ENCODE data around the gene UTP3. TPM values are rescaled to one million over a fixed set of nuclear protein-coding genes. Genes with fewer than 3 reads are reported as not detected.

The UTP3 gene
- total and polyA plus RNA-seq, 2 donors (not counting 3 experiments of a cell fraction or from before 2014, with no cell fraction given): 8.7 to 32.8 TPM

- TF ChIP-seq JUN (IDR thresholded peaks at IDR 0.05; ENCODE audit: borderline replicate concordance, insufficient read depth, insufficient read length, low read depth) (no peak), MAX (IDR thresholded peaks at IDR 0.05; ENCODE audit: insufficient read depth, insufficient read length) (no peak), POLR2A (IDR thresholded peaks at IDR 0.05; ENCODE audit: low read depth, low read length) (no peak), FOS (IDR thresholded peaks at IDR 0.05; ENCODE audit: borderline replicate concordance, insufficient read depth, low read length) (no peak), POLR2AphosphoS5 (IDR thresholded peaks at IDR 0.05; ENCODE audit: insufficient read depth, low read depth, low read length) (no peak), EZH2 (IDR thresholded peaks at IDR 0.05; ENCODE audit: borderline replicate concordance, low read depth, low read length, severe bottlenecking) (no peak), MYC (IDR thresholded peaks at IDR 0.05; ENCODE audit: low read depth, low read length) (no peak), GATA2 (IDR thresholded peaks at IDR 0.05; ENCODE audit: insufficient read depth, insufficient read length, low read depth, low read length) (no peak)
- TF ChIP-seq, protein P1, sequence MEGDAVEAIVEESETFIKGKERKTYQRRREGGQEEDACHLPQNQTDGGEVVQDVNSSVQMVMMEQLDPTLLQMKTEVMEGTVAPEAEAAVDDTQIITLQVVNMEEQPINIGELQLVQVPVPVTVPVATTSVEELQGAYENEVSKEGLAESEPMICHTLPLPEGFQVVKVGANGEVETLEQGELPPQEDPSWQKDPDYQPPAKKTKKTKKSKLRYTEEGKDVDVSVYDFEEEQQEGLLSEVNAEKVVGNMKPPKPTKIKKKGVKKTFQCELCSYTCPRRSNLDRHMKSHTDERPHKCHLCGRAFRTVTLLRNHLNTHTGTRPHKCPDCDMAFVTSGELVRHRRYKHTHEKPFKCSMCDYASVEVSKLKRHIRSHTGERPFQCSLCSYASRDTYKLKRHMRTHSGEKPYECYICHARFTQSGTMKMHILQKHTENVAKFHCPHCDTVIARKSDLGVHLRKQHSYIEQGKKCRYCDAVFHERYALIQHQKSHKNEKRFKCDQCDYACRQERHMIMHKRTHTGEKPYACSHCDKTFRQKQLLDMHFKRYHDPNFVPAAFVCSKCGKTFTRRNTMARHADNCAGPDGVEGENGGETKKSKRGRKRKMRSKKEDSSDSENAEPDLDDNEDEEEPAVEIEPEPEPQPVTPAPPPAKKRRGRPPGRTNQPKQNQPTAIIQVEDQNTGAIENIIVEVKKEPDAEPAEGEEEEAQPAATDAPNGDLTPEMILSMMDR (IDR thresholded peaks at IDR 0.05; ENCODE audit: extremely low read depth in 1 of 2, insufficient read depth in 1 of 2, low read depth in 1 of 2, low read length in 2 of 2): no peak
- Histone ChIP-seq H3K4me1 (ENCODE audit: control insufficient read depth, extremely low read depth, insufficient read depth, low read length) (no peaks in the 10 kb centered on the region), H3K4me2 (ENCODE audit: insufficient read depth, low read length) (no peak overlapping the region), H3K9me1 (replicated peaks; ENCODE audit: control insufficient read depth, extremely low read depth, insufficient read depth, low read length) (no peaks in the 10 kb centered on the region), H3K9ac (replicated peaks; ENCODE audit: extremely low read depth, insufficient read depth, low read length) (no peak overlapping the region), H3K27ac (ENCODE audit: insufficient read depth, low read depth, low read length) (no peak overlapping the region), H3K79me2 (ENCODE audit: control insufficient read depth, insufficient read depth, low read length) (peaks cover 15% of the 10 kb centered on the region), H3K27me3 (ENCODE audit: control insufficient read depth in 2 of 2, insufficient read depth in 2 of 2, low read length in 2 of 2) (no peaks in the 10 kb centered on the region), H3K4me3 (replicated peaks in 1 of 3; ENCODE audit: insufficient read depth in 1 of 3, low read depth in 1 of 3, low read length in 3 of 3) (no peak overlapping the region), H4K20me1 (replicated peaks; ENCODE audit: control insufficient read depth, extremely low read depth, insufficient read depth, low read length) (no peaks in the 10 kb centered on the region), H2AFZ (ENCODE audit: low read depth, low read length) (no peak overlapping the region), H3K9me3 (replicated peaks; ENCODE audit: control insufficient read depth, insufficient read depth, low read length) (no peaks in the 10 kb centered on the region), H3K36me3 (ENCODE audit: control insufficient read depth in 2 of 2, extremely low read depth in 1 of 2, insufficient read depth in 2 of 2, low read length in 2 of 2) (no peaks in the 10 kb centered on the region)
- no peak for DNase-seq (ENCODE audit: low read depth, low spot score)
- intact Hi-C loops (cut with micrococcal nuclease) (no loop called here), dilution Hi-C loops (cut with MboI; ENCODE audit: extremely low pct_ligation_motif_present, low sequenced_read_pairs) (no loop called here)
- POLR2A ChIA-PET: no interaction called here
- BruUV-seq (replicated peaks): no TSS peak
- no peak for FAIRE-seq
- CTCF ChIA-PET: interaction anchor here (1.0 to 4.0 kb wide), 4 partner anchors 12 to 37 kb away, joined by 3 to 17 read pairs (median 9); no protein-coding TSS in a partner anchor
Observed at GRCh38 chr4:70722199-70722791, 34.0 kb downstream of the UTP3 start.

All from endothelial cell of umbilical vein (primary cell).